Myocyte (in vitro differentiated cells): ENCODE results near the gene PARVG. TPM values are rescaled to one million over a fixed set of nuclear protein-coding genes. Genes with fewer than 3 reads are reported as not detected.
"Not testable (repeated sequence)": the region's sequence is repeated elsewhere in the genome, so short reads cannot be mapped to it uniquely, and the experiment has no call there.

ENCODE experiments used
- DNase-seq: peaks from one replicate; pipeline ENCODE4 v3.0.0-alpha.2; 2012; ENCODE audit warnings: low read depth
- total RNA-seq: library from RNA; depleted of rRNA; stranded (reverse); fragments of >200 nt; gene quantifications from 2 replicates; pipeline ENCODE4 v1.2.3, GENCODE V29; 2014

The PARVG gene
- total RNA-seq, 1 donor from 2014 or later: not detected

- DNase-seq: peak; percentile 89
Observed at GRCh38 chr22:44211946-44212930, 31.5 kb downstream of the PARVG start.

- no peak for DNase-seq
Observed at GRCh38 chr22:44212936-44213335, 32.2 kb downstream of the PARVG start.

DNA sequence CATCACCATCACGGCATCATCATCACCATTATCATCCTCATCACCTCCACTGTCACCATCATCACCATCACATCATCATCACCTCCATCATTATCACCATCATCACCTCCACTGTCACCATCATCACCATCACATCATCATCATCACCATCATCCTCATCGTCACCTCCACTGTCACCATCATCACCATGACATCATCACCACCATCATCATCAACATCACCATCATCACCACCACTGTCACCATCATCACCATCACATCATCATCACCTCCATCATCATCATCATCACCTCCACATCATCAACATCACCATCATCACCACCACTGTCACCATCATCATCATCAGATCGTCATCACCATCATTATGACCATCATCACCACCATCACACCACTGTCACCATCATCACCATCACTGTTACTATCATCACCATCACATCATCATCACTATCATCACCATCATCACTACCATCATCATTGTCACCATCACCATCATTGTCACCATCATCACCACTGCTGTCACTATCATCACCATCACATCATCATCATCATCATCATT is 32.8 kb downstream of the PARVG start:
- no peak for DNase-seq

- DNase-seq: no peak
Observed at GRCh38 chr22:44214187-44214586, 33.5 kb downstream of the PARVG start.

DNA sequence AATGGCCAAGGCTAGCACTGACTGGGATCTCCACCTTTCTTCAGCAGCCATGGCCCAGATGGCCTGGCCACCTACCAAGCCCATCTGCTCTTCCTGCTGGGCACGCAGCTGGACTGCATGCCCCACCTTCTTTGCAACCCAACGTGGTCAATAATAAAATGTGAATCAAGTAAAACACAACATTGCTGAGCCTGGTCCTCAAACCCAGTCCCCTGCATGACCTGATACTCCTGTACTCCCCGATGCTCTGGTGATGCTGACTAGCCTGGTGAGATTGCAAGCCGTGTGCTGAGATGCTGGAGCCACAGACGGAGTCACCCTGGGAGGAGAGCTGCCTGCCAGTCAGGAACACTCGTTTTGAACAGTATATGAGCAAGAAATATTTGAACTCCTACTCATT is 34.0 kb downstream of the PARVG start:
- no peak for DNase-seq

- no peak for DNase-seq
Observed at GRCh38 chr22:44215287-44215686, 34.6 kb downstream of the PARVG start.

DNA sequence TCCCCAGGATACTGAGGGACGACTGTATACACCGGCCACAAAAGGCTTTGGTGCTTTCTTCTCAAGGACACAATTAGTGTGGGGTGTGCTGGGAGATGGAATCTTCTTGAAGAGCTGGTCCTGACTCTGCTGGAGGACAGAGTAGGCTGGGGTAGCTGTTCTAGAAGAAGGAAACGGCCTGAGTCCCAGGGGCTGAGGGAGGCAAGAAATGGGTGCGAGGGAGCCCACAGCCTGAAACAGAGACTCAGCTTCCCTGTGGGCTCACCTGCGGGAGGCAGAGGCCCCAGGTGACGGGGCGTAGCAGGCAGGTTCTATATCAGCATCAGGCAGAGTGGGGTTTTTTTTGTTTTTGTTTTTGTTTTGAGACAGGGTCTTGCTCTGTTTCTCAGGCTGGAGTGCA is 36.6 kb downstream of the PARVG start:
- DNase-seq: no peak

DNA sequence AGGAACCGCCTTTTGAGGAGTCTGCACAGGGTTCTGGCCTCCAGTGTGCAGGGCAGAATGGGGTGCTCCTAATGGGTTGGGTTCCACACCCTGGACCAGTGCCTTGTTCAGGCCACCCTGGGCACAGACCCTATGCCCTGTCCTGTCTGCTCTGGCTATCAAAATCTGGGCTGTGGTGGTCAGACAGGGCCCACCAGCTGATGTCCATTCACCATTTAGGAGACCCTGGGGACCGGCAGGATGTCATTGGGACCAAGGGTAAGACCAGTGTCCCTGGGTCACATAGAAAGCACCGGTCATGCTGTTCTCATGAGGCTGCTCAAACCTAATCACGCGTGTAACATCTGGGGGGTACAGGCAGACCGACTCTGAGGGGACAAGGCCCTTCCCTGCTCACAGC is 37.3 kb downstream of the PARVG start:
- DNase-seq: no peak

DNA sequence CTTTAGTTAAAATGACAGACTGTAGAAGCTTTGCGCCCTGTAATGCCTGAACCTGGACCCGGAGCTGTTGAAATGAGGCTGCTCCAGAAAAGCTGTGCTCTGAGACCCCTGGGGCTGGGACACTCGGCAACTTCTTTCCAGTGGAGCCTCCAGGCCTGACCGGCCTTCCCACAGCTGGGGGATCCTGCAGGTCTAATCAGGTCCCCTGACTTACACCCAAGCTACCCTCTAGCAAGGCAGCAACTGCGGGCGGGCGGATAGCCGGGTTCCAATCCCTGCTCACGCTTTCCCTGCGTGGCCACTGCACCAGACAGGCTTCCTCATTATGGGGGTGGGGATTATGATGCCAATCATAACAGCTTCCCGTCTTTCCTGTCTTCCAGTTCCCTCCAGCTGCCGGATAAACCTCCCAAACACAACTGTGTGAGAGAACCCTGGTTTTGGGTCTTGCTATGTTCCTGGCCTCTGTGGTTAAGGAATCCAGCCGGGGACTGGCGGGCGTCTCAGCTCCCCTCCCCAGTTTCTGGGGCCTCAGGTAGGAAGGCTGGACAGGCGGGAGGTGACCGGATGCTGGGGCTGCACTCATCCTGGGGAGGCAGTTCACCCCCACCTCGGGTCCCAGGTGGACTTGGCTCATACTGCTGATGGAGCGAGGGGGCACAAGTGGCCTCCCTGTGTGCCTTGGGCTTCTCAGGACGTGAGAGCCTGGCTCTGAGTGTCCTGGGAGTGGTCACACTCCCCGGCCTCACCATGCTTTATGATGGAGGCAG is 38.6 kb downstream of the PARVG start:
- no peak for DNase-seq

GRCh38 chr22:44220727-44221680 is 40.3 kb downstream of the PARVG start:
- no peak for DNase-seq

DNA sequence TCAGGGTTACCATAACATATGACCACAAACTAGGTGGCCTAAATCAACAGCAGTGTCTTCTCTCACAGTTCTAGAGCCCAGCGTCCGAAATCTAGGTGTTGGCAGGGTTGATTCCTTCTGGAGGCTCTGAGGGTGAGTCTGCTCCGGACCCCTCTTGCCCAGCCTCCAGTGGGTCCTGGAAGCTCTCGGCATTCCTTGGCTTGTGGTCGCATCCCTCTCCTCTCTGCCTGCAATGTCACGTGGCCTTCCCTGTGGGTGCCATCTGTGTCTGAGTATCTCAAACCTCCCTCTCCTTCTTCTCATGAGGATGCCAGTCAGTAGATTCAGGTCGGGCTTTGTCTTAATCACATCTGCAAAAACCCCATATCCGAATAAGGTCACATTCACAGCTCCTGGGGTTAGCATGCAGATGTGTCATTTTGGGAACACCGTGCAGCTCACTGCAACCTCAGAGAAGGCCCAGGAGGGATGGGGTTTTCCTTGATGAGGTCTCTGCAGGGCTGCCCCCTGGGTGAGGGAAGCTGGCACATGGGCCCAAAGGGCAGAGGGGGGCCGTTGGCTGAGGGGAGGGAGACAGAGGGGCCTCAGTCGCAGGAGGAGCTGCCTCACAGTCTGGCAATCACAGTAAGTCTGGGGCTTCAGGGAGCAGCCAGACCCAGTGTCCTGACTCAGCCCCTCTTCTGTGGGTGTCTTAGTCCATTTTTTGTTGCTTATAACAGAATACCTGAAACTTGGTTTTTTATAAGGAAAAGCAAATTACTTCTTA is 41.2 kb downstream of the PARVG start:
- DNase-seq: no peak

- no peak for DNase-seq
Observed at GRCh38 chr22:44224166-44224565, 43.4 kb downstream of the PARVG start.

- DNase-seq: no peak
Observed at GRCh38 chr22:44225091-44225689, 44.5 kb downstream of the PARVG start.

- no peak for DNase-seq
Observed at GRCh38 chr22:44225812-44226211, 45.1 kb downstream of the PARVG start.

DNA sequence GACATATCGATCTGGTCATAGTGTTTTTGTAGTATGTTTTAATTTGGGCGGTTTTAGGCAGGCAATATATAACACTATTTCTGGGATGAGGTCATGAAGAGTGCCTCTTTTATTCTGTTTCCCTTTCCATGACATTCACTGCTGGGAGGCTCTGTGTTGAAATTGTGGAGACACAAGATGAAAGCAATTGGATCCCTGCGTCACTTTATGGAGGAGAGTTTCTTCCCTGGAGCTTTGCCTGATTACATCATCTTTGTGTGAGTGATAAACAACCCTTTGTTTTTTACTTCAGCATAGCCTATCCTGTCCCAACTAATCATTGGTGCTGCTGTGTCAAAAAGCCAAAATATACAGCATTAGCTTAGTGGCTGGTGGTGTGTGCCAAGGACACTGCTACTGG is 48.6 kb downstream of the PARVG start:
- no peak for DNase-seq

- no peak for DNase-seq
Observed at GRCh38 chr22:44229809-44230208, 49.1 kb downstream of the PARVG start.

- DNase-seq: no peak
Observed at GRCh38 chr22:44231233-44231632, 50.5 kb downstream of the PARVG start.

- DNase-seq: not testable (repeated sequence)
Observed at GRCh38 chr22:44234372-44234771, 53.6 kb downstream of the PARVG start.

GRCh38 chr22:44237290-44237689 is 56.6 kb downstream of the PARVG start:
- DNase-seq: no peak

DNA sequence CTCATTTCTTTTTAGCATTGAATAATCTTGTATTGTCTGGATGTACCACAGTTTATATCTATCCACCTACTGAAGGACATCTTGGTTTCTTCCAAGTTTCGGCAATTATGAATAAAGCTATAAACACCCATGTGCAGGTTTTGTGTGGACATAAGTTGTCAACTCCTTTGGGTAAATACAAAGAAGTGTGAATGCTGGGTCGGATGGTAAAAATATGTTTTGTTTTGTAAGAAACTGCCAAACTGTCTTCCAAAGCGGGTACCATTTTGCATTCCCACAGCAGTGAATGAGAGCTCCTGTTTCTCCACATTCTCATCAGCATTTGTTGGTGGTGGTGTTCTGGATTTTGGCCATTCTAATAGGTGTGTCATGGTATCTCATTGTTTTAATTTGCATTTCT is 60.4 kb downstream of the PARVG start:
- DNase-seq: not testable (repeated sequence)
